DLD1 (cell line): ENCODE results near the gene THBS1.

ENCODE experiments used
- in situ Hi-C: cut with HindIII; loops from 2 replicates; pipeline ENCODE4 v1.10.0; 2017; ENCODE audit warnings: low sequenced_read_pairs

THBS1 gene

DNA sequence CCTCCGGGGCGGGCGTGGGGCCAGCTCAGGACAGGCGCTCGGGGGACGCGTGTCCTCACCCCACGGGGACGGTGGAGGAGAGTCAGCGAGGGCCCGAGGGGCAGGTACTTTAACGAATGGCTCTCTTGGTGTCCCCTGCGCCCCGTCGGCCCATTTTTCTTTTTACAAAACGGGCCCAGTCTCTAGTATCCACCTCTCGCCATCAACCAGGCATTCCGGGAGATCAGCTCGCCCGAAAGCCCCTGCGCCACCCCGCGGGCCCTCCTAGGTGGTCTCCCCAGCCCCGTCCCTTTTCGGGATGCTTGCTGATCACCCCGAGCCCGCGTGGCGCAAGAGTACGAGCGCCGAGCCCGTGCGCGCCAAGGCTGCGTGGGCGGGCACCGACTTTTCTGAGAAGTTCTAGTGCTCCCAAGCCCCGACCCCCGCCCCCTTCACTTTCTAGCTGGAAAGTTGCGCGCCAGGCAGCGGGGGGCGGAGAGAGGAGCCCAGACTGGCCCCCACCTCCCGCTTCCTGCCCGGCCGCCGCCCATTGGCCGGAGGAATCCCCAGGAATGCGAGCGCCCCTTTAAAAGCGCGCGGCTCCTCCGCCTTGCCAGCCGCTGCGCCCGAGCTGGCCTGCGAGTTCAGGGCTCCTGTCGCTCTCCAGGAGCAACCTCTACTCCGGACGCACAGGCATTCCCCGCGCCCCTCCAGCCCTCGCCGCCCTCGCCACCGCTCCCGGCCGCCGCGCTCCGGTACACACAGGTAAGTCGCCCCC is at the start of gene THBS1:
TSS of gene THBS1 (plus strand) at position 595 of the 757 bp plus-strand sequence. CDS start 779 bp downstream, outside the sequence.
- in situ Hi-C loops, result no loop called here

DNA sequence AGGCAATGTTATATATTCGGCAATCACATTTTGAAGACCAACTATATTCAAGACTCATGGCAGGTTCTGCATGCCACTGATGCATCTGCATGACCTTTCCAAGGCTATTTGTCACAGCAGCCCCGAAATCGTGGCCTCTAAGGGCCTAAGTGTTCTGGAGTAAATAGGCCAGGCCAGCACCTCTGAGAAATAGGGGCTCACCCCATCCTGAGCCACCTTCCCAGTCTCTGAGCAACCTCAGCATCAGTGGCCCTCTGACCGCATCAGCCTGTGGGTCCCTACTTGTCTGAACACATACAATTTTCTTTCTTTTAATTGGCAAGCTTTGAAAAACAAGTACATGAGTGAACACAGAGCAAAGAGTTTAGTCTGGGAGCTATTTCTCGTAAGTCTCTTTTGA is 45.9 kb upstream of the THBS1 start:
- in situ Hi-C loops, result no loop called here

DNA sequence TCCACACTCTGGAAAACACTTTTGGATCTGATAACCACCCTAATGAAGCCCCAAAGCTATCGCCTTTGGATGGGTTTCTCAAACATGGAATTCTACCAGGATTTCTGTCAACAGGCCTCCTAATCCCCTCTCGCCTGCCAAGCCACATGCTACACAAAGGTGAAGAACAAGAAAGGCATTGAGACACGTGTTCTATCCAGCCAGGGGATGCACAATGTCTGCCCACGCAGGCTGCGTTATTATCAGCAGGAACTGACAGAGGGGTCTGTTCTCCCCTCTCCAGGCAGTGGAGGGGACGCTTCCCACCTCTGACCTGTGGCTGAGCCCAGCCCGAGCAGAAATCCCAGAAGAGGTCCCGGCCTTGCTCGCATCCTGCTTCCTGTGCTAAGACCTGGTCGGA is 45.4 kb upstream of the THBS1 start:
- in situ Hi-C loops, result no loop called here

DNA sequence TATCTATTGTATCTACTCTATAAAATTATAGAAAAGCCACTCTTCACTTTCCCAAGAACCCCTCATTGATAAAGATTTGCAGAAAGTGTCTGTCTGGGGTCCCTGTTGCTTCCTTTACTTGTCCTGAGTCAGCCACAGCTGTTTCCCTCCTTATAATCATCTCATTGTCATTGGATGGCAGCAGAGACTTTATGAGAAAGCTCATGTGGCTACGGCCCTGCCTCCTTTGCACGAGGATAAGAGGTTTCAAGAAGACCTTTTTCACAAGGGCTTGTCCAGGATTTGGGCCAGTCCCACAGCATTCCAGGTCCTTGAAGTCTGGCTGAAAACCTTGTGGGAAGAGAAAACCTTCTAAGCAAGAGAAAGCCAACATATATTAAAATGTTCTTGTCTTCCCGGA is 41.9 kb upstream of the THBS1 start:
- in situ Hi-C loops, result no loop called here

DNA sequence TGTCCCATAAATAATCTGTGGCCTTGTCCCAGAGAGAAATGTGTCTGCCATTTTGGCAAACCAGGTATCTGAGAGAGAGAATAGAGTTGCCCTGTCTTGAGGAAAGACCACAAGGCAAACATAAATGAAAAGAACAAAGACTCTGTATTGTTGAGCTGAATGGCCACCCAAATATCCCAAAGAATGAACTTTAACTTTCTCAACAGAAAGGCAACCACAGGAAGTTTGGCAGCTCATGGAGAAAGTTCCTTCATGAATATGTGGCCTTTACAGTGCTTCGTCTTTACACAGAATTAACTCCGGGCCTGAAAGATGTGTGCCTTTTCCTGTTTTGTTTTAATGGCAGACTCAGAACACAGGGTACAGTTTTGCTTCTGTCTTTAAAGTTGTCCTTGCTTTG is 41.4 kb upstream of the THBS1 start:
- in situ Hi-C loops, result no loop called here

DNA sequence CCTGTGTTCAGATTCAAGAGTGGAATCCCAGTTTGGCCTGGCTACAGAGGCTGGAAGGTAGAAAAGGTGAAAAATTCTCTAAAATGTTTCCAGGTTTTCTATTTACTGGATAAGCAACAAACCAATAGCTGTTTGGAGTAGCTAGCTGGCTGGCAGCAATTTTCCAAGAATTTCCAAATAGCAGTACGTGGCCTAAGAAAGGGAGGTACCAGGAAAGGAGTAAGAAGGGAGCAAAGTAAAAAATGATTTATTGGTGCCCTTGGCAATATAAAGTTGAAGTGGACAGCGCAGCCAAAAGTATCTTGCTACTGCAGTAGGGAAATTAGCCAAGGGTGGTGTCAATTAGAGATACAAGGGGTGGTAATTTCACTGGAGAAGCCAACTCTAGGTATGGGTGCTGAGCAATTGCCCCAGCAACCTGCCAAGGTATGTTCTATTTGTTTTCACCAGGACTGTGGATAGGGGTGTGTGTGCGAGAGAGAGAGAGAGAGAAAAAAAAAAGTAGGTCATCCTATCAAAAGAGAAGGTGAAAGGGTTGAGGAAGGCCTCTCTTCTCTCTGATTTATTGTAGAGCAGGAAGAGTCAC is 40.8 kb upstream of the THBS1 start:
- in situ Hi-C loops, result no loop called here

DNA sequence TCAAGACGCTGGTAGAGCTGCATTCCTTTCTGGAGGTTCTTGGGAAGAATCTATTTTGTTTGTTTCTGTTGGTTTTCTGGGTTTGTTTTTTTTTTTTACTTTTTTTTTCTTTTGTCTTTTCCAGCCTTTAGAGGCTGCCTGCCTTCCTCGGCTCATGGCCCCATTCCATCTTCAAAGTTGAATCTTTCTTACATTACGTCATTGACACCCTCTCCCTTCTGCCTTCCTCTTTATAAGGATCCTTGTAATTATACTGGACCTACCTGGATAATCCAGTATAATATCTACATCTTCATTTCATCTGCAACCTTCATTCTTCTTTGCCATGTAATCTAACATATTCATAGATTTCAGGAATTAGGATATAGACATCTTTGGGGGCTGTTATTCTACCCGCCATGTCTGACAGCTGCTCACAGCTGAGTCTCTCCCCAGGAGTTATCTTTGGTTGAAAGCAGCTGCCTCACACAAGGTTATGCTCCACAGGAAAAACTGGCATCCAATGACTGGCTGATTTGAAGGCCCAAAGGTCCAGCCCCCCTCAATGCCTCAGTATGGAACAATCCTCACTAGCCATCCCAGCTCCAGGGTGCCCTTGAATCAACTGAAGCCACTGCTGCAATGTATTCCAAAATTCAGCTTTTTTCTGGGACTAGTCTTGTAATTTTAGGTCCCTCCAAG is 38.4 kb upstream of the THBS1 start:
- in situ Hi-C loops, result no loop called here

DNA sequence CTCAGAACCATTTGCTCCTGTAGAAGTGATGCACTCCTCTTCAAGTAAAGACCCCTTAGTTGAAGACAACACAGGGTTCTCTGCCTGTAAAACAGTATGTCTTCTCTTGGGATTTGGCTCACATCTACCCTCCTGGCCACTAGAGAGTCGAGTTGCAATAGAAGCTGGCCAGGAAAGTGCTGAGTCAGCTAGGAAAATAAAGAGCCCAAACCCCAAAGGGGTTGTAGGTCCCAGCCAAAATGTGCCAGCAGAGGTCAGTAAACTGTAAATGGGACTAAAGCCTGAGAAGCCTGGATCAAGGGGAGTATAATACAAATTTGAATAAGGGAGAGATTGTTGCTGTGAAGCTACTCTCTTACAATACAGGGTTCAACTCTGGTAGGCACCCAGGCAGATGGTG is 37.2 kb upstream of the THBS1 start:
- in situ Hi-C loops, result no loop called here

DNA sequence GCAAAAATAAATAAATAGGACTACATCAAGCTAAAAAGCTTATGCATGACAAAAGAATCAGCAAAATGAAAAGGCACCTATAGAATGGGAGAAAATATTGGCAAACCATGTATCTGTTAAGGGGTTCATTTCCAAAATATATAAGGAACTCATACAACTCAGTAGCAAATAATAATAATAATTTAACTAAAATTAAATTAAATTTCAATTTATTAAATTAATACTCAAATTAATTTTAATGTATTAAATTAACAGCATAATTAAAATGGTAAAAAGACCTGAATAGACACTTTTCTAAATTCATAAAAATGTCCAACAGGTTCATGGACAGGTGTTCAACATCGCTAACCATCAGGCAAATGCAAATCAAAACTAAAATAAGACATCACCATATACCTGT is 34.0 kb upstream of the THBS1 start:
- in situ Hi-C loops, result no loop called here

DNA sequence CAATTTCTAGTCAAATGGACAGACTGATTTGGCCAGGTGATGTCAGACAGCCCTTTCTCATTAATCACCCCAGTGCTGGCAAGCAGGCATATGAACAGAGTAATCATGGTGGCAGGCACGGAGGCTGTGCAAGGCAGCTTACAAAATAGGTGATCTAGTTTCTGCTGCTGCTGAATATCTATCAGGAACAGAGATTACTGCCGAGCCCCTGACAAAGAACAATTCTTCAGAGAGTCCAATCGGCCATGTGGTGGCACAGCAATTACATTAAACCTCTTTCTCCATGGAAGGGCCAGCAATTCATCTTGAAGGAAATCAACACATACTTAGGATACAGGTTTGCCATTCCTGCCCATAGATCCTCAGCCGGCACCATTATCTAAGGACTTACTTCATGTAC is 32.3 kb upstream of the THBS1 start:
- in situ Hi-C loops, result no loop called here

DNA sequence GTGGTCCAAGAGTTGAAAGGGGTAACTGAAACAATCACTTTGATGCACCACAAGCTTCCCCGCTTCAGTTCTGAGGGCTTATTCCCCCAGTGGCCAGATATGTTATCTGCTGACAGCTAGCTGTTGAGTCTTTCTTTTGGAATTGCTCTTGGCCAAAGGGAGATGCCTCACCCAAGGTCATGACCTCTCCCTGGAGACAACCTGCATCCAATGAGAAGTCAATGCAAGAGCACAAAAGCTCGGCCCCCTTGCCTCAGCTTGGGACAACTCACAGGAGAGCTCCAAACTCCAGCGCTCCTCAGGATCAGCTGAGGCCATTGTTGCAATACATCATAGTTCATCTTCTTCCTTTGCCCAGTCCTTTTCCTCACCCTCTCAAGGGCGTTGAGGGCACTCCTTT is 31.0 kb upstream of the THBS1 start:
- in situ Hi-C loops, result no loop called here

DNA sequence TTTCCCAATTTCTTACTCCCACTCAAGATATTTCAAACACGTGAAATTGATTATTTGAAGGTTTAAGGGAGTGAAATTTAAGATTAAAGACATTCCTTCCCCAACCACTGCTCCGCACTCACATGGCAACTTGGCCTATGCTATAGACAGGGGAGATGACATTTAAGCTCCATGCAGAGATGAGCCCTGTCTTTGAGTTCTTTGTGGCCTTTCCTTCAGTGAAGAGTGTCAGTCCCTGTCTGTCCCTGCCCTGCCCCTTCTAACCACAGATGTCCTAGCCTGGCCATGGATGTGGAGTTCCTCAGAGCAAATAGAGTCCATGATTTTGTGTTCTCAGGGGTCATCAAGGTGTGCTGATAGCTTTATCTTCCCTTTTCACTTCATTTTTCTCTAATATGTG is 29.4 kb upstream of the THBS1 start:
- in situ Hi-C loops, result no loop called here

DNA sequence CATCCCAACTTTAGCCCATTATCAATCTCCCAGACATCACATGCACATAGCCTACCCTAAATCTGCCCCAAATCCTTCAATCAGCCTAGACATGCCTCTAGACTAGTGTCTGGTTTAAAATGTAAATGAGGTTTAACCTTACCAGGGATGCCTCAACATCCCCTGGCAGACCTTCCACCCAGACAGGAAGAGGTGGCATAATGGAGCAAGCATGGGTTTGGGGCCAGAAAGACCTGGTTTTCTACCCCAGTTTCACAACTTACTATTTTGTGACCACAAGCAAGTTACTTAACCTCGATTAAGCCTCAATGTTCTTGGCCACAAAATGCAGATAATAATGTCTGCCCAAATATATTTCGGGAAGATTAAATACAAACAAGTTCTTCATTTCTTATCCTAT is 28.3 kb upstream of the THBS1 start:
- in situ Hi-C loops, result no loop called here

DNA sequence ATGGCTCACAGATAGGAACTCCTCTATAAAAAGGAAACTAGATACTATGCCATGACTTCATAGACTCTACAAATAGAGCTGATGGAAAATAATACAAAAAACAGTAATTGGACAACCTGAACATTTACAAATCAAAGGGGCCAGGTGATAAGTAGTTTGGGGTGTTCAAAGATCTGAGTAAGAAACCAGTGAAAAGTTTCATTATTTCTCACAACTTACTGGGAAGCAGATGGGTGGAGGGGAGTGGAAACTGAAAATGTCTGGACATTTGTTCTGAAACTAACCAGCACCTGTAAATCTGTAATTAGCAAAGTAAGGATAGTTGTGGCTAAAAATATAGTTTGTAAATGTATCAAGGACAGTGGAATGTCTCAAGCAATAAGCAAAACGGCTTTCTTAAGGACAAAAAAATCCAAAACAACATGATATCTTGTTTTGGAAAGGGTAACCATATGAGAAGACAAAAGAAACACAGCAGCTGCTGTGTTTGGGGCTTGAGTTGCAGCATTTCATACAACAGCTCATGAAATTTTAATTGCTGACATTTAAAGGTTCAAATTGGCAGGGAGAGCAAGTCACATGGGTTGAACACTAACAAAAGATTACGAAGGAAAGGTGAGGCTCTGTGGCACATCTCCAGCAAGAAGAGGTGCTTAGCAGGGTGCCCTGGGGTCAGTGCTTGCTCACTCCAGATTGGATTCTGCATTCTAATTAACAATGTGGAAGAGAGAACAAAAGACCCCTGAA is 26.8 kb upstream of the THBS1 start:
- in situ Hi-C loops, result no loop called here

DNA sequence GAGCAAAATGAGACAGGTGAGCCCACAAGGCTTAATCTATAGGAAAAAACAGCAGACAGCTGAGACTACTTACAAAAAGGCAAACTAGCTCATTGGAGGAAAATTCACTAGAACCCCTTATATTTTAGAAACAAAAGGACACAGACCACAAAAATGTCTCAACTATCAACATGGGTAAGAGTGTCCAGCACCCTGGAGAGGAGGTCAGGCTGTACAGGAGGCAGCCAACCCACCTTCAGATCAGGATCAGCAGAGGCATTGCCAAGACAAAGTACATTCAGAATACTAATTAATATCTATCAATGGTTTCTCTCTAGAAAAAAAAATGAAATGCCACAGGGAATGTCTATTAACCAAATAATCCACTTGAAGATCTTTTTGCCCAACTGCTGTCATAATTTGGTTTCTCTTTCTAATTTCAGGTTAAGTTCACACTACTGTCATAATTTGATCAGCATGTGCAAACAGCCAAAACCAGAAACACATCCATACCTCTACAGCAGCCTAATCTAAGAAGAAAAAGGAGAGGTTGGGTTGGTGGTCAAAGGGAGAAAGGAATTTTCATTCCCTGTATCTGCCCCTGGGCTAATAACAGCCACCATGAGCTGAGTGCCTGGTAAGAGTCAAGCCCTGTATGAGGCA is 26.0 kb upstream of the THBS1 start:
- in situ Hi-C loops, result no loop called here

DNA sequence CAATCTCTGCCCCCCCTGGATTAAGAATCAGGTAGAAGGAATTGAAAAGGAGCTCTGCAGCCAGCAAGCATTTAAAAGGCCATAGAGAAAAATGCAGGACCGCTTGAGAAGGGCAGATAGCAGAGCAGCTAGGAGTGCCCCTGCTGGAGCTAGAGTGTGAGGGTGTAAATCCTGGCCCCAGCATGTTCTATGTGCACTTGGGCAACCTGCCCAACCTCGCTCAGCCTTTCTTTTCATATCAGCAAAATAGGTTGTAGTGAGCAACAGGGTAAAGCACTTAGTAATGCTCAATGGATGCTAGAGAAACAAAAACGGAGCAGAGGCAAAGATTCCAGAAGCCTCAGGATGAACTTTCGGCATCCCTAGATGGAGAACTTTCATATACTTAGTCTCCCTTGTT is 25.0 kb upstream of the THBS1 start:
- in situ Hi-C loops, result no loop called here

DNA sequence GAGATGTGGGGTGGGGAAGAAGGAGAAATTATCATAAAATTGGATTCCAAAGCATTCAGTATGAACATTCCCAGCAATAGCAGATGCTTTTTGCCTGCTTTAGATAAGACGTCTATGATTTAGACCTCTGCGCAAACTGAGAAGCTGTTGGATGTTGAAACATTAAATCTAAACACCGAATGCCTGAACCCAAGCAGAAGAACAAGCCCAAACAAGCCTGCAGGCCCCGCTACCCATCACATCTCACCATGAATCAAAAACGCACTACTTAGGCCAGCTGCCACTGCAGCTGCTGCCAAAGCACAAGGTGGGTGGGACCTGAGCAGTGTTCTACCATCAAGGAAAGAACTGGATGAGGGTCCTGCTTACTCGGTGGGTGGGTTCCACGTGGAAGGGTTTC is 24.4 kb upstream of the THBS1 start:
- in situ Hi-C loops, result no loop called here

DNA sequence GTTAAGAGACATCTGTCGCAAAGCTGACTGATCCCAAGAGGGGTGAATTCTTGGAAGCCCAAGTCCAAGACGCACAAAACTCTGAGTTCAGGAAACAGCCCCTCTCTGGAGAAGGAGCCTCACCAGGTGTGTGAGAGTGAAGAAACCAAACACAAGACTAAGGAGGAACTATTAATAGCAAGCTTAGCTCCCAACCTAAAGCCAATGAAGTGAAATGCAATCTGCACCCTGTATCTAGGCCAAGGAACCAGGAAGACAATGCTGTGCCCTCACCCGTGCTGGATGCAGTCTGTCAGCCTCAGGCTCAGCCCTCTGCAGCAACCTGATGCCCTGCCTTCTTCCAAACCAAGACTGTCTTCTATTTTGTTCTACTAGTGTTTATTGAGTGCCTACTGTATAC is 22.5 kb upstream of the THBS1 start:
- in situ Hi-C loops, result no loop called here

DNA sequence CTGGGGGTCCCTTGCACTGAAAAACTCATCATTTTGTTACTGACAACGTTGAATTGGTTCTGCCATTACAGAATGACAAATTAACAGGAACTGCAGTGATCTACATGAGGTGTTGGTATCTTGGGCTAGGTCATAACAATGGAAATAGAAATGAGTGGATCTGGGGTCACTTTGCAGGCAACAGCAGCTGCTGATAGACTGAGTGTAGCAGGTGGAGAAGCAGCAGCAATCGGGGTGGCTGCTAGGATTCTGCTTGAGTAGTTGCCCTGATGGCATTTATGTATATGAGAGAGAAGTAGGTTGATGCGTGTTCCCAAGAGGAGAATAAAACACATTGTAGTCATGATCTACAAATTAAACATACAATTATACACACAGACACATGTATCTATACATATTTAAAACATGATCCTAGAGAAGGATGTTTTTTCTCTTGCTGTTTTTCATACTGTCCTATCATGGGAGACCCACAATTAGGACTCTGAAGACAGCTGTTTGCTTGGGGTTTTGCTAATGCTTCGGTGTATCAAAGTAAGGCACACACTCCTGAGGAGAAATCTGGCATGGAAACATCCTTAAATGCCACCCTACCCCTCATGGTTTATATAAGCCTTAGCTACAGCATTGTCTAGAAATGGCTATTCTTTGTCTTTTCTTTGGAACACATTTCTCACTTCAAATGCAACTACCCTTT is 15.8 kb upstream of the THBS1 start:
- in situ Hi-C loops, result no loop called here

DNA sequence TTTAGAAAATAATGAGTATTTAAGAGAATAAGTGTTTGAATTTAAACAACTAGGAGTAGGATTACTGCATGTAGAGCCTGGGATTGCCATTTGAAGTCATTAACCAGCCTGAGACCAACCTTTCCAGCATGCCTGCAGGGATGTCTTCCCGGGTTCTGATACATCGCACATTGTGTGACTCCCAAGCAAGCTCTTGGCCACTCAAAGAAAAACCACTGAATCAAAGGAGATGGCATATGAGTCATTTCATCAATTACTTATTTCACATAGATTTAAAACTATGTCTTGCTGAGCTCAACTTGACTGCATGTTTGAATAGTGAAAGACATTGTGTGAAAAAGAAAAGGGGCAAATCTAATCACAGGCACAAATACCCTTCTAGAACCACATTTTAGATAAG is 15.0 kb upstream of the THBS1 start:
- in situ Hi-C loops, result no loop called here

DNA sequence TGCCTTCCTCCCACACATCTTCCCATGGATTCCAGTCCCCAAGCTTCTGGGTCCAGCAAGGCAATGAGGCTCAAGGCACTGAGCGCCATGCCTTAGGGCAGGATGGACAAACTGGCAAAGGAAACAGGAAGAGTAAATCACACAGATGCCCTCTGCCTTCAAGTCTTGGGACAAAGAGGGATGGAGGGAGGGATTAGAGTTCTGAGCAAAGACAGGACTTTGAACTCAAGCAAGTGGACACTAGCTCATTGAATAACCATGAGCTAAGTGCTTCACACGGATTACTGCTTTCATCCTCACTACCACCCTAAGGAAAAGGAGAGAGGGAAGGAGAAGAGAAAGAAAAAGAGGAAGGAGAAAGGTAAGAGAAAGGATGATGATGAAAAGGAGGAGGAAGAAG is 7.6 kb upstream of the THBS1 start:
- in situ Hi-C loops, result no loop called here
